ENCODE data around the gene ITGA5.
"Not testable (repeated sequence)": the region's sequence is repeated elsewhere in the genome, so short reads cannot be mapped to it uniquely, and the experiment has no call there.

Gene ITGA5

DNA sequence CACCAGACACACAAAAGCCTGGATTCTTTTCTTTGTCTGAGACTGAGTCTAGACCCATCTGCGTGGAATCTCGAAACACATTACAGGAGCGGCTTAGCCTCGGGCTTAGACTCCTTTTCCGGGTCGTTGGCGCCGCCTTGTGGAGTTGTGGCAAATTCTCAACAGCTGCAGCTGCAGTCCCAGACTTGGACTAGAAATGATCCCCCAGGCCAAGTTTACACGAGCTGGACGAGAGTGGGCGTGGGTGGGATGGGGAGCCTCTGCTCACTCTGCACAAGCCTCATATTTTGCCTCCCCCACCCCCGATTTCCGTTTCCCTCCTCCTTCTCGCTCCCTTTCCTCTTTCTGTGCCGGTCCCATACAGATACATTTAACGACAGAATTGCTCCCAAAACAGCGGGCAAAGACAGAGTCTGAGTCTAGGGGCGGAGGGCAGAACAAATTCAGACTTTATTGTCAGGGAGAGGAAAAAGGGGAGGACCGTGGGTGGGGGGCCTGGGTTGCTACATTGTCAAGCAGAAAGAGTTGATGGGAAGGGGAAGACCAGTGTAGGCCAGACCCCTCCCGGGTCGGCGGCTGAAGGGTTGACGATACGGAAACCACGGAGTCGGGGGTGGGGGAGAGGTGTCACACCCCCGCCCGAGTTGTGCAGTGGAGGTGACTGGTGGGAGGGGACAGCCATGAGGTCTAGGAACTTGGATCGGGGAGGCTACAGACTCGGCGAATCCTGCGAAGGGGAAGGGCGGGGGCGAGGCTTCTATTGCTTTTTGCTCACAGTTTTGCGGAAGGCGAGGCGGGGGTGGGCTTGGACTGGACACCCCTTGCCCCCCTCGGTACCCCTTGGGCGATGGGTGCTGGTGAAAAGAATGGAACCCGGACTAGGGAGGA is 50.1 kb downstream of the ITGA5 start:
- DNase-seq = peak; percentile 86 to 93

DNA sequence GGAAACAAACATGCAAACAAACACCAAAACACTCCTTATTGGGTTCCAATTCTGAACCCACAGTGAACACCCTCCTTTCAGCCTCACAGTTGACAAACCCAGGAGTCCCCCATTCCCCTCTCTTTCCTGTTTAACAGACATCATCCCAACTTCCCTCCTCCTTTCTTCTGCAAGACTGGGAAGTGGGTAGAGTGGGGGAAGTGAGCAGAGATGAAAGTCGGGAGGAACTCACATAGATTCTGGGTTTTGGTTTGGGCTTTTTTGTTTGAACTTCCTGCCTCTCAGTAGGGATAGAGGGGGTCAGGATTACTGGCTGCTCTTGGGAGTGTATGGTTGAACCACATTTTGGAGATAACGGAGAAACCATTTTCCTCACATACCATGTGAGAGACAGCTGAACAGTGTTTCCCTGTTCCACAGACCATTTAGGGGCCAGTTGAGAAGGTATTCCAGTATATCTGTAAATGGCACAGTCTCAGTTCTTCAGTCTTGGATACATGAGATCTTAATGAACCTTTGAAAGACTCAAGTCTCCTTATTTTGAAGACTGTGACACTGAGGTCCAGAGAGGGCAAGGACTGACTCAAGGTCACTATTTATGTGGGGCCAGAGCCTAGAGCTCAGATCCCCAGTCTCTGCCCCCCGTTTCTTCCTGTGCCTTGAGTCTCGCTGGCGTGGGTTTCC is 50.9 kb downstream of the ITGA5 start:
- DNase-seq = no peak

DNA sequence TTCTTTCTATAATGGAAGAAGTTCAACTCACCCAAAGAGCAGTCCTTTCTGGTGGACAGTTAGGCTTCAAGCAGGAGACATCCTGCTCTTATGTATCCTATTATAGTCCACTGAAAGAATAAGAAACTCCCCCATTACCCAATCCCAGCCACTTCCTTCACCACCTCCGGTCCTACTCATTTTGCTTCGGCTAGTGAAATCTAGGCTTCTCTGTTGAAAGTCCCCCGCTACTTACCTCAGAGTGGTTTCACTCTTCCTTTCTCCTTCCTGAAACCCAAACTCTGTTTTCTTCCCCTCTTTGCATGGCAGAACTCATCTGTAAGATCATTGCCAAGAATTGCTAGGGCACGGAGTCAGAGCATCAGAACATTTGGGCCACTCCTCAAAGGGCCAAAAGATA is 54.7 kb downstream of the ITGA5 start, which contains the start of gene GPR84:
TSS of gene GPR84 (minus strand) at position 74 of the 400 bp plus-strand sequence. CDS start 635 bp downstream, outside the sequence.
- DNase-seq = no peak

DNA sequence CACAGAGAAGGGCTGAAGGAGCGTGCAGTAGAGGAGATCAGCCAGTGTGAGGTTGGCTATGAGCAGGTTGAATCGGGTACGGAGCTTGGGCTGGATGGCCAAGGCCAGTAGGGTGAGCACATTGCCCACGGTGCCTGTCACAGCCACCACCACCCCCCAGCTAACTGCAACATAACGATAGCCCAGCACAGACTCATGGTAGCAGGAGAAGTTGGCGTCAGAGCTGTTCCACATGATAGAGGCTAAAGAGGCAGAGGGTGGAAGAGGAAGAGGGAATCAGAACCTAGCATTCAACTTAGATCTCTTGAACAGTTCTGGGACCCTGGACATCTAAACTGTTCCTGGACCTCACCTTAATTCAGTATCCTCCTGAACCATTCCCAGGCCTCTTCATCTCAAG is 55.4 kb downstream of the ITGA5 start:
- no peak for DNase-seq

DNA sequence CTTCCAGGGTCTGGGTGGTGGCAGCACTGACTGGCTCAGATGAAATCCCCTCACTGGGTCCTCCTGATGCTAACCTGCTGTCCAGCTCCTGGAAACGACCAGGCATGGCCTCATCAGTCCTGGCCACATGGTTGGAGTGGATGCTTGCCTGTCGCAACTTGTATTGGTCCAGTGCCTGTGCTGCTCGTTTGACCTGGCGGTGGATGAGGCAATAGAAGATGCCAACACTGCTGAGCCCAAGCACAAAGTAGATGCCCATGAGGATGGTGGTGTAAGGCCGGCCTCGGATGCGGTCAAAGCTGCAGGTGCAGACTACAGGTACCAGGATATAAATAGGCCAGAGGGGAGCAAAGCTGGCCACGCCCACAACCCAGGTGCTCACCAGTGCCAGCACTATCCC is 56.0 kb downstream of the ITGA5 start:
- no peak for DNase-seq

DNA sequence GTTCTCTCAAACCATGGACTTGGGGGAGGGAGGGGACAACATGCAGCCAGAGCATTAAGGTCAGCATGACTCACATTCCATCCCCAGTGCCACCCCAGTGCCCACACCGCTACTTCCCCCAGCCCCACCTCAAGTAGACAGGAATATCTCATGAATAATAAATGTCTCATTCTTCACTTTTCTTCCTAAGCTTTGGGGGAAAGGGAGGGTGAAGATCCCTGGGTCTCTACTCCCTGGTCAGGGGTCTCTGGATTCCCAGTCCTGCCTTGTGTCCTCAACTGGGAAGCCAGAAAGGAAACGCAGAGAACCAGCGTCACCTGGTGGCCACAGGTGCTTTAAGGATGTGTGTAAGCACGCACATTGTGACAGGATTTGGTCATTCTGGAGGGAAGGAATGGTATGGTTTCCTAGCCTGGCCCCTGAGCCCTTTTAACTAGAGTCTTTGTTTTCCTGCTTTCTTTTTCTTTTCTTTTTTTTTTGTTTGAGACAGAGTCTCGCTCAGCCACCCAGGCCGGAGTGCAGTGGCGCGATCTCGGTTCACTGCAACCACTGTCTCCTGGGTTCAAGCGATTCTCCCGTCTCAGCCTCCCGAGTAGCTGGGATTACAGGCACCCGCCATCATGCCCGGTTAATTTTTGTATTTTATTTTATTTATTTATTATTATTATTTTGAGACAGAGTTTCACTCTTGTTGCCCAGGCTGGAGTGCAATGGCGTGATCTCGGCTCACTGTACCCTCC is 58.2 kb downstream of the ITGA5 start:
- DNase-seq = peak; percentile 88 to 89

DNA sequence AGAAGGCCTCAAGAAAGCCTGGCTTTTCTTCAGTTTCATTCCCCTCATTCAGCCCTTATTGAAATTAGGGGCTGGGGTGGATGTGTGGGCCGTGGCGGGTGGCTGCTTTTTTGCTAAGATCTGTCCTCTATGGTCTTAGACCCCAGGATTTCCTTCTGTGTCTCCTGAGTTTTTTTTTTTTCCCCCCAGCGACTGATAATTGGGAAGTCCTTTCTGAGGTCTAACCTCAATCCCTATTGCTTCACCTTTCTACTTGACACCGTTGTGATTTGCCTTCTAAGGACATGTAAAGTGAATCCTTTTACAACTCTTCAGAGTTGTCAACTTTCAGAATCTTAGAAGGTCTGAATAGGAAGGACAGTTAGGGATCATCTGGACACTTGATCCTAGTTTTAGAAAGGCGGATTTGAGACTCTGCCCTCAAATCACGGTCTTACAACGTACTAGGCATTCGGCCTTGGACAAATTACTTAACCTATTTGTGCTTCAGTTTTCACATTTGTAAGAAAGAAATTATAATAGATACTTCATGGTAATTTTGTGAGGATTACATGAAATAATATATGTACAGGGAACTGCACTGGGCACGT is 59.2 kb downstream of the ITGA5 start:
- no peak for DNase-seq

DNA sequence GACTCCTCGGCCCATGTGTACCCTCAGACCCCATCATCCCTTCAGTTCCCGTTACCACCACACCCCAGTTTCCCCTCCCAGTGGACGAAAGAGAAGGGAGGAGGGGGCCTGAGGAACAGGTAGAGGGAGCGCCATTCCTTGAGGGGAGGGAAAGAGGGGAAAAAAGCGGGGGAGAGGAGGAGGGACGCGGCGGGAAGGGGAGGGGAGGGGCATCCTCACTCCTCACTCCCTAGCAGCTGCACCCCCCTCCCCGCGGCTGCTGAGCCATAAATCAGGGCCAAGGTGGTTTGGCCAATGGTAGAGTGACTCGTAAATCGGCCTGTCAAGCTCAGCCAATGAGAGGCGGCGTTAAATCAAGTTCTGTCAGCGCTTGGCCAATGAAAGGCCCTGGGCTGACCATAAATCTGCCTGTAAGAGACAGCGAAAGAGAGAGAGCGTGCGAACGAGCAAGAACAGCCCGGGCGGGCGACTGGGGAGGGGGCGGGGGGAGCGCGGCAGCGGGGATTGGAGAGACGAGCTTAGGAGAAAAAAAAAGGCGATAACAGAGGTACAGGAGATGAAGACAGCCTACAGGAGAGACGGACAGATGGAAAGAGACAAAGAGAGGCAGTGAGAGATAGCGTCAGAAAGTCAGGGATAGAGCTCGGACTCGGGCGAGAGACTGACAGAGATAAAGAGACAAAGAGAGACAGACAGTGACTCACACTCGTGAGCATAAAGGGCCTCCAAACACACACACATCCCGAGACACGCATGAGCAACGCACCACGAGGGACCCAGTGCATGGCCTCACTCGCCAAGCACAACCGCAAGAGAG is 59.9 kb downstream of the ITGA5 start:
- DNase-seq = peak; percentile 99 to 100

DNA sequence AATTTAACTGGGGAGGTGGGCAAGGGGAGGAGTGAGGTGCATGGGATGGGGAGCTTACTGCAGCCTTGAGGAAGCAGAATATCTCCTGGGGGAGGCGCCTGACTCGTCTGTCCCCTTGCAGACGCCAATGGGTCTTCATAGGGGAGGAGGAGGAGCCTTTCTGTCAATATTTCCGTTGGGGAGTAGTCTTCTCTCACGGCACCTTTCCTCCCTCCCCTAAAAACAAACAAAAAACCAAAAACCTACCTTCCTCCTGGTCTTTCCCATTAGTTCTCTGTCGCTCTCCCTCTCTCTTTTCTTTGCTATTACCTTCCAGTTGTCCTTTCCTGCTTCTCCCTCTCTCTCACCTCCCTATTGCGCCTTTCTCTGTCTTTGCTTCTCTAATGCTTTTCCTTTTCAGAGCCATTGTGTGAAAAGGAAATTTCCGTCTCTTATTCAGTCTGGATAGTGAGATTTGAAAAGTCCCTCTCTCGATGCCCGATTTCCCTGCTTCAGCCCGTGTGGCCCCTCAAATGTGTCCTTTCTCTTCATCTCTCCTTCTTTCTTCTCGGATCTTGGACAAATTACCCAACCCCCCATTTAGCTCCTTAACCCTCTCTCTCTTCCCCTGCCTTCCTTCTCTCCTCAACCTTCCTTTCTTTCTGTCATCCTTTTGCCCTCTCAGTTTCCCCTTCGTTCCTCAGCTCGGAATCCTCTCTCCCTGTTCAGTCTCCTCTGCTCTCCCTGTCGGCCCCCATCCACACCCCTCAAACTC is 60.7 kb downstream of the ITGA5 start:
- peak; percentile 41 to 81 for DNase-seq

DNA sequence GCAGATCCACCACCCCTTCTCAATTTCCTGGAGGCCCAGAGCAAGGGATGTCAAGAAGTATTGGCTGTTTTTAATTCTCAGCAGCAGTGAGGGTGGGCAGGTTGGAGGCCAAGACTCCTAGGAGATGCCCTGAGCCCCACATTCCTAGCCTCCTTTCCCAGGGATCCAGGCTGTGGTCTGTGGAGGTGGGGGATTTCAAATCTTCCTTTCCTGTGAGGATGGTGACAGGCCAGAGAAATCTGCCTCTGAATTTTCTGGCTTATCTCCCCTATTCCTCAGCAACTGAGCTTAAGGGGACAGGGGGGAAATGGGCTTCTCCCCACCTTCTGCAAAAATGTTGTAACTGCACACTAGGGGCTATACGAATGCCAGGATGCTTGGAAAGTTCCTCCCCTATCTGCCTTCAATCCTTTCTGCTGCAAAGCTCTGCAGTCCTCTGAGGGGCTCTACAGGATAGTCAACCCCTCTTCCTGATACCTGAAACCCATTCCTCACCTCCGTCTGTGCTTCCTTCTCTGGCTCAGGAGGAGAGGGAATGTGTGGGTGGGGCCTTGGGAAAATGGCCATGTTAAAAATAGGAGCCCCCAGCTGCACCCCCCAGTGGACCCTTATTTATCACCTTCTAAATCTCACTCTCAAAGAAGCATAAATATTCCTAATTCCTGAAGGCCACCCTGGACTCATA is 61.4 kb downstream of the ITGA5 start:
- peak in 1 of 2 experiments; percentile 45 for DNase-seq

DNA sequence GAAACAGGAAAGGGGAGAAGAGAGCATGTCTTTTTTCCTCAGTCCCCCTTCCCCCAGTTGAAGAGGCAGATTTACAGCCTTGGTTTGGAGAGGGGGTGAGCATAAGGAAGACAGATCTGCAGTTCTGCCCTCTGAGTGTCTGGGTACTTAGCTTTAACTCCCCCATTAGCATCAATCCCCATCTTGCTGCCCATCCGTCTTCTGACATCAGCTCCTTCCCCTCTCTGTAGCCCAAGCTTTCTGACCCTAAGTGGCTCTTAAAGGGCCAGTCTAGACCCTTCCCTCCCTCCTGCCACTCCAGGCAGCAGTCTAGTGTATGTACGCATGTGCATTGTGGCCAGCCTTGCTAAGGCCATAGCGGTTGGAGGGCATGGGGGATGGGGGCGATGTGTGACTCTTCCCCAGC is 62.1 kb downstream of the ITGA5 start:
- DNase-seq = no peak

DNA sequence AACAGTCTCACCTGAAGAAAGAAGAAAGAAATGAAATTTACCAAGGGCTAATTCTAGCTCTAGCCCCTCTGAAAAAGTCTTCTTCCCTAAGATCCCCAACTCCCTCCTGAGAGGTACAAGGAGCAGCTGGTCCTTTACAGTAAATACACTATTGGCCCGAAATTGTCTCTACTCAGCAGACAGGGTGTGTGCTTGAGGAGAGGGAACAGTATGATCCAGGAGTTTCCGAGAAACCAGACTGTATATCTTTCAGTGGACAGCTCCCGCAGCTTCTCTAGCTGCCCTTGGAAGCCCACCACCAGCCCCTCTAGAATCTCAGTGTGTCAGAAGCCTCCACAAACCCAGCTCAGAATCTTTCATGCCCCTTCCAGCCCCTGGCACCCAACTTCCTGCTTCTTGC is 62.8 kb downstream of the ITGA5 start:
- DNase-seq = no peak

DNA sequence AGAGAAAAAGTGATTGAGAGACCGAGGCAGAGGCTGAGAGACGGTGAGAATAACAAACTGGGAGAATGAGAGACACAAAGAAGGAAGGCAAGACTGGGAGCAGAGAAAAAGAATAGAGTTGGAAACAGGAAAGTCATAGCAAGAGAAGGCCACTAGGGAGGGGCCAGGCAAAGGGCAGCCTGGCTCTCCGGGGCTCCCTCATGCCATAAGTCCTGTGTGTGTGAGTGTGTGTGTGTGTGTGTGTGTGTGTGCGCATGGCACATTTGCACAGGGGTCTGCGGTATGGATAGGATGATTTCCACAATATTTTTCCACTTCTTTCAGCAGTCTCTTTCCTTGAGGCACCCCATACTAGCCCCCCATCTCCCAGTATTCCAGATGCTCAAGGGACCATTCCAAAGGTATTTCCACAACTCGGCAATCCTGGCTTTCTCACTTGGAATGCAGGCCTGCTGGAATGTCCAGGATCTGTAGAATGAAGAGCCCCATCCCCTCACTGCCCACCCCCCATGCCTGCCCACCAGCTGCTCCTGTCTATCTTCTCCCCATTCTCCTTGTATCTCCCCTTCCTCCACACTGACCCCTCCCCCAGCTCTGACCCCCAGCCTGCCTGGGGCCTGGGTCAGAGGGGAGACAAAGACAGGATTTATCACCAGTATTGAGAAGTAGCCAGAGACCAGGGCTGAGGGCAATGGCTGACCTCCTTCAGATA is 63.8 kb downstream of the ITGA5 start:
- DNase-seq = no peak

DNA sequence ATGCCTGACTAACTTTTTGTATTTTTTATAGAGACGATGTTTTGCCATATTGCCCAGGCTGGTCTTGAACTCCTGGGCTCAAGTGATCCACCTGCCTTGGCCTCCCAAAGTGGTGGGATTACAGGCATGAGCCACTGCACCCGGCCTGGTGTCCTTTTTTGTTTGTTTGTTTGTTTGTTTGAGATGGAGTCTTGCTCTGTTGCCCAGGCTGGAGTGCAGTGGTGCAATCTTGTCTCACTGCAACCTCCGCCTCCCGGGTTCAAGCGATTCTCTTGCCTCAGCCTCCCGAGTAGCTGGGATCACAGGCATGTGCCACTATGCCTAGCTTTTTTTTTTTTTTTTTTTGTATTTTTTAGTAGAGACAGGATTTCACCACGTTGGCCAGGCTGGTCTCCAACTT is 64.8 kb downstream of the ITGA5 start:
- DNase-seq = not testable (repeated sequence)

DNA sequence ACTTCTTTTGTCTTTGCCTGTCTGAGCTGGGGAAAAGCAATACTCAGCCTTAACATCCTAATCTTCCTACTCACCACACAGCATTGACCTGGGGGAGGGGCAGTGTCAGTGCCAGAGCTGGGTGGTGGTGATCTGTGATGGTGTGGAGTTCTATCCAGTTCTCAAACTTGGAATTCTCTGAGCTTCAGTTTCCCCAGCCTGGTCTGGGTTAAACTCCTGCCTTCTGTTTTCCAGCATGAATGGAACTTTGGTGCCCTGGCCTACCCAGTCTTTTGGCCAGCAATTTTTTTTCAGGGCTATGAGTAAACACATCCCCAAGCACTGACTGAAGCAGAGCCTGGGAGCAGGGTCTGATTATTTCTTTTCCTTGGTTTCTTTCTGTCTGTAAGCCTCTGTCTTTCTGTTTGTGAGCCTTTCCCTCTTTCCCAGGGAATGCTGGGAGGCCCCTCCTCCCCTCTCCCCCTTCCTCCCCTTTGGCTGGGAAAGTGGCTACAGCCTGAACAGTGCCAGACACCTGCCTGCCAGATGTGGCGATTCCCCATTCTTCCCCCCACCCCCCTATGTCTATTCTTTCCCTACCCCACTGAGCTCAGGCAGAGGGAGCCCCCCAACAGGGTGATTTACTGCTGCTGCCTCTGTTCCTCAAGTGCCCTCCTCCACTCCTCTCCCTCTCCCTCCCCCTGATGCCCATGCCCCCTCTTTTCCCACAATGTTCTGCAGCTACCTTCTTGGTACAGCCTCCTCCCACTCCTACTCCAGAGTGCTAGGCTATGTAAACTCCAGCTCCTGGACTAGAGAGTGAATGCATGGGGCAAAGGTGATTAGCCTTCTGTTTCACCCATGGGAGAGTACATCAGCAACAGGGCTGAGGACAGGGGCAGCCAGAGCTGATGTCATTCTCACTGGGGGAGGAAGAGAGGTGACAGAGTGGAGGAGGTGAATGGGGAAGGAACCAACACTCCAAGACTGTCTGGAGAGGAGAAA is 65.9 kb downstream of the ITGA5 start:
- DNase-seq = peak; percentile 75 to 88

DNA sequence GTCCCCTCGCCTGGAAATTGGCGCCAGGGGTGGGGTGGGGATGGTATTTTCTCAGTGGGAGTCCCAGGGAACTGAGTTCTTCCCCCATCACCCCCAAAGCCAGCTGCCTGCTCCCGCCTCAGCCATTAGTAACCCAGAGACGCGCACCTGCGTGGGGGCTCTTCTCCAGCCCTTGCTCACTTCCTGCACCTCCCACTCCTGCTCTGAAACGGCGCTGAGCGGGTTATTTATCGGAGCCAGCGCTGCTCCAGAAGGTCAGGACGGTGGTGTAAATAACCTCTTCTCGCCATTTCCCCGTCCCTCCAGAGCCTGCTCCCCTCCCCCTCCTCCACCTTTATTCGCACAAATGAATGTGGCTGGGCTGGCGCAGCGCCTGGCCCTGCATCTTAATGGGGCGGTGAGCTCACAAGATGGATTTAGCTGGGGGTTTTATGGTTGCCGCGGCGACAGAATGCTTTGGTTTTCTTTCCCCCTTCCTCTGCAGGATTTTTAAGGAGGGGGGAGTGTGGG is 67.0 kb downstream of the ITGA5 start:
- peak; percentile 94 to 96 for DNase-seq

DNA sequence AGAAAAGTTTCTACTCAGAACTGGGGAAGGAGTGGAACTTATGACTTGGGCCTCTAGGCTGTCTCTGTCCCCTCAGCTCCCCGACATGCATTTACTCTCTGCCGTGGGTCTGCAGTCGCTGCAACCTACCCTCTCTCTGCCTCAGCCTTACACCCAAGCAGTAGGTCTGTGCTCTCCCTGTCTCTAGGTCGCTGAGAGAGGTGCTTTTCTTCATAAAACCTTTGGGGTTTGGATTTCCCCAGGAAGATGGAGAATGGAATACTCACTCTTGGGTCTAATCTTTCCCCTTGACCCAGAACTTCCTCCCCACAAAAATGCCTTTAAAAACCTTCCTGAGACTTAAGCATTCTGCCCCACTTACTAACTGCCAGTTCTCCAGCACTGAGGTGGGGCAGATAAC is 67.7 kb downstream of the ITGA5 start:
- no peak for DNase-seq

DNA sequence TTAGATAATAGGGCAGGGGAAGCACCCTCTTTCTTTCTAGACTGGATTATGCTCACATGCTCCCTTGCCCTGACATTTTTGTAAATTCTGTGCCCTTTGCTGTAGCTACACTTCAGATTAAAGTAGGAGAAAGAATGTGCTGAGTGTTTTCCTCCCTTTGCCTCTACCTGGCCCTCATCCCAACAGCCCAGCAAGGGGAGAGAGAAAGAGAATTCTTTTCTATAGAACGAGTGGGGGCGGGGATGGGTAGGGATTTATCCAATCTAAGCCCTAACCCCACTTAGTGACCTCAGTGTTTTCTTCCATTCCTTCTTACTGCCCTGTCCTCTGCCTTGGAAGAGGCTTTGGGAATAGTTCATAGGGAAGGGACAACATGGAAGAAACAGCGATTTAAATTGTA is 68.3 kb downstream of the ITGA5 start:
- no peak for DNase-seq

DNA sequence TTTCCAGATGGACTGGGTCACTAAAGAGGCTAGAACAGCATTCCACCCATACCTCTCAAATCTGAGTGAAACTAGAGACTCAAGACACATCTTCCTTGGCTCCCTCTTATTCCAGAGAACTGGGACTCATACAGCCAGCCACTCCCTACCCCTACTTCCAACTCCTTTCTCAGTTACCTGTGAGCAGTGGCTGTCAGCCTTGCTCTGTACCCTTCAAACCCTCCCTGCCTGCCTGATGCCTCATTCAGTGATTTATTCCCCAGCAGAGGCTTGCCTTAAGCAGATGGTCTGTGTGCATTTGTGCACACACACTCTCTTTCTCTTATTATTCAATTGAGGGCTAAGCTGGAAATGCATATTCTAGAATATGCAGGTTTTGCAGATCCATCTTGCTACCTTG is 69.4 kb downstream of the ITGA5 start:
- DNase-seq = no peak
